Liver (tissue), 9 donors: ENCODE data around the gene ST6GALNAC3. TPM values are rescaled to one million over a fixed set of nuclear protein-coding genes. Genes with fewer than 3 reads are reported as not detected.
"Not testable (repeated sequence)": the region's sequence is repeated elsewhere in the genome, so short reads cannot be mapped to it uniquely, and the experiment has no call there.

ENCODE experiments used
- DNase-seq: peaks from one replicate; pipeline ENCODE4 v3.0.0-alpha.2; 2017; ENCODE audit warnings: low spot score
- H3K27ac ChIP-seq, 2 donors: one replicate each; pipeline ENCODE4 v1.7.0; 2013; ENCODE audit warnings: inconsistent platforms in 2 of 2, low read length in 2 of 2, control low read depth in 1 of 2, low read depth in 1 of 2, mild to moderate bottlenecking in 1 of 2
- H3K27me3 ChIP-seq, 4 donors: one replicate each; pipeline versions ENCODE4 v1.6.1 to v1.7.0; 2013; ENCODE audit warnings: low read length in 3 of 4, inconsistent platforms in 1 of 4, mild to moderate bottlenecking in 1 of 4, moderate library complexity in 1 of 4; ENCODE audit not compliant: control insufficient read depth in 4 of 4, insufficient read depth in 4 of 4
- H3K36me3 ChIP-seq, 4 donors: one replicate each; pipeline versions ENCODE4 v1.6.1 to v1.7.0; 2013; ENCODE audit warnings: low read length in 3 of 4, mild to moderate bottlenecking in 3 of 4, low read depth in 1 of 4, moderate library complexity in 1 of 4; ENCODE audit not compliant: control insufficient read depth in 4 of 4, insufficient read depth in 3 of 4
- H3K4me1 ChIP-seq, 4 donors: one replicate each; pipeline versions ENCODE4 v1.6.1 to v1.7.0; 2013; ENCODE audit warnings: low read length in 3 of 4, mild to moderate bottlenecking in 3 of 4, moderate library complexity in 1 of 4; ENCODE audit not compliant: control insufficient read depth in 4 of 4, insufficient read depth in 4 of 4
- H3K4me3 ChIP-seq, 3 donors: one replicate each; pipeline versions ENCODE4 v1.6.1 to v1.7.0; 2013; ENCODE audit warnings: low read length in 3 of 3, control low read depth in 1 of 3, low read depth in 1 of 3, mild to moderate bottlenecking in 1 of 3
- H3K9ac ChIP-seq, 2 donors: one replicate each; pipeline ENCODE4 v1.7.0; 2013; ENCODE audit warnings: low read length in 2 of 2, mild to moderate bottlenecking in 2 of 2, moderate library complexity in 2 of 2, control low read depth in 1 of 2, low read depth in 1 of 2
- H3K9me3 ChIP-seq, 4 donors: one replicate each; pipeline versions ENCODE4 v1.6.1 to v1.7.0; 2013; ENCODE audit warnings: low read length in 3 of 4; ENCODE audit not compliant: control insufficient read depth in 4 of 4
- EGR1 ChIP-seq, 2 donors: IDR thresholded peaks; 2 replicates each; pipeline ENCODE4 v1.6.1; 2016 to 2018; ENCODE audit warnings: antibody characterized with exemption in 2 of 2, low read depth in 2 of 2
- HNF4A ChIP-seq, 2 donors: conservative IDR thresholded peaks; 2 replicates each; pipeline ENCODE4 v1.6.1; 2016; ENCODE audit warnings: antibody characterized with exemption in 2 of 2, mild to moderate bottlenecking in 2 of 2
- HNF4G ChIP-seq: IDR thresholded peaks from 2 replicates; pipeline ENCODE4 v1.6.1; 2016; ENCODE audit warnings: antibody characterized with exemption
- JUND ChIP-seq, 2 donors: IDR thresholded peaks; 2 replicates each; pipeline ENCODE4 v1.6.1; 2016; ENCODE audit warnings: antibody characterized with exemption in 2 of 2
- TAF1 ChIP-seq: conservative IDR thresholded peaks from 2 replicates; pipeline ENCODE4 v1.6.1; 2016; ENCODE audit warnings: antibody characterized with exemption, mild to moderate bottlenecking
- YY1 ChIP-seq: IDR thresholded peaks from 2 replicates; pipeline ENCODE4 v1.6.1; 2016; ENCODE audit warnings: antibody characterized with exemption, mild to moderate bottlenecking
- WGBS: extraction: QIAGEN DNeasy Blood & Tissue Kit; methylation state at CpG from one replicate; pipeline ENCODE4 v1.1.7; 2013; 5-methylcytosine and 5-hydroxymethylcytosine counted together
- polyA plus RNA-seq, 2 donors: library from polyadenylated mRNA; stranded (reverse) in 1 of 2; unstranded in 1 of 2; fragments of 200-250 nt in 1 of 2; fragments of >200 nt in 1 of 2; fragmentation: Nextera tagmentation in 1 of 2; extraction: Ambion mirVana in 1 of 2; gene quantifications; one replicate each; pipeline versions ENCODE4 v1.2.1 to v1.2.3, GENCODE V29; 2013 to 2015
- total RNA-seq, 2 donors: library from RNA; depleted of rRNA; stranded (reverse); fragments of >200 nt; gene quantifications; one replicate each; pipeline ENCODE4 v1.2.3, GENCODE V29; 2014
- TF ChIP-seq, protein P1 (sequence below): IDR thresholded peaks from 2 replicates; pipeline ENCODE4 v1.6.1; 2016; ENCODE audit warnings: antibody characterized with exemption, mild to moderate bottlenecking
- donor health status: healthy.
- donor health status: healthy.
- donor health status: healthy.
- donor health status: healthy.
- donor health status: healthy.

The ST6GALNAC3 gene
- total and polyA plus RNA-seq, 4 donors: 1.2 to 5.0 (median 3.2) TPM

DNA sequence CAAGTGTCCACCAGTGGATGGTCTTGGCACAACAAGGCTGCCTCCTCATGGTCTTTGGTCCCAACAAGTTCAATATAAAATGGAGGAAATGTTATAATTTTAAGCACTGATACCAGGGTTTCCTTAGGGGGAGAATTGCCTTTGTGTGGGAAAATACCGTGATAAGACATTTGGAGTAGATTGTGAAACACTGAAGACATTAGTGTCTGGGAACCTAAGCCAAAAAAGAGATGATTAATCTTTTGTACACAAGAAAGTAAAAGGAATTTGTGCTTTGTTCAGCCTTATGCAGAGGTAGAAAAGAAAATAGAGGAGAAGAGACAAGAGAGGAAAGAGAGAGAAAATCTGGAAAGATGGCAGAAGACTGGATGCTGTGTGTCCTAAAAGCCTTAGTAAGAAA lies 36.1 kb downstream of the ST6GALNAC3 start:
- Histone ChIP-seq H3K36me3 (no peaks in the 10 kb centered on the region), H3K9me3 (no peaks in the 10 kb centered on the region), H3K9ac (no peak overlapping the region), H3K27me3 (no peaks in the 10 kb centered on the region), H3K4me1 (no peaks in the 10 kb centered on the region), H3K4me3 (no peak overlapping the region), H3K27ac (no peak overlapping the region)
- TF ChIP-seq, protein P1, sequence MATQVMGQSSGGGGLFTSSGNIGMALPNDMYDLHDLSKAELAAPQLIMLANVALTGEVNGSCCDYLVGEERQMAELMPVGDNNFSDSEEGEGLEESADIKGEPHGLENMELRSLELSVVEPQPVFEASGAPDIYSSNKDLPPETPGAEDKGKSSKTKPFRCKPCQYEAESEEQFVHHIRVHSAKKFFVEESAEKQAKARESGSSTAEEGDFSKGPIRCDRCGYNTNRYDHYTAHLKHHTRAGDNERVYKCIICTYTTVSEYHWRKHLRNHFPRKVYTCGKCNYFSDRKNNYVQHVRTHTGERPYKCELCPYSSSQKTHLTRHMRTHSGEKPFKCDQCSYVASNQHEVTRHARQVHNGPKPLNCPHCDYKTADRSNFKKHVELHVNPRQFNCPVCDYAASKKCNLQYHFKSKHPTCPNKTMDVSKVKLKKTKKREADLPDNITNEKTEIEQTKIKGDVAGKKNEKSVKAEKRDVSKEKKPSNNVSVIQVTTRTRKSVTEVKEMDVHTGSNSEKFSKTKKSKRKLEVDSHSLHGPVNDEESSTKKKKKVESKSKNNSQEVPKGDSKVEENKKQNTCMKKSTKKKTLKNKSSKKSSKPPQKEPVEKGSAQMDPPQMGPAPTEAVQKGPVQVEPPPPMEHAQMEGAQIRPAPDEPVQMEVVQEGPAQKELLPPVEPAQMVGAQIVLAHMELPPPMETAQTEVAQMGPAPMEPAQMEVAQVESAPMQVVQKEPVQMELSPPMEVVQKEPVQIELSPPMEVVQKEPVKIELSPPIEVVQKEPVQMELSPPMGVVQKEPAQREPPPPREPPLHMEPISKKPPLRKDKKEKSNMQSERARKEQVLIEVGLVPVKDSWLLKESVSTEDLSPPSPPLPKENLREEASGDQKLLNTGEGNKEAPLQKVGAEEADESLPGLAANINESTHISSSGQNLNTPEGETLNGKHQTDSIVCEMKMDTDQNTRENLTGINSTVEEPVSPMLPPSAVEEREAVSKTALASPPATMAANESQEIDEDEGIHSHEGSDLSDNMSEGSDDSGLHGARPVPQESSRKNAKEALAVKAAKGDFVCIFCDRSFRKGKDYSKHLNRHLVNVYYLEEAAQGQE: no peak
- 62% methylated on average over 1 of the region's 1 CpG for WGBS
- no peak for DNase-seq

- H3K9ac ChIP-seq, H3K36me3 ChIP-seq, H3K27ac ChIP-seq, DNase-seq, H3K27me3 ChIP-seq, H3K4me3 ChIP-seq, H3K9me3 ChIP-seq, H3K4me1 ChIP-seq: not testable (repeated sequence)
- 96% methylated on average over 30 of the region's 35 CpGs for WGBS
Observed at GRCh38 chr1:76112321-76112720, 37.8 kb downstream of the ST6GALNAC3 start.

DNA sequence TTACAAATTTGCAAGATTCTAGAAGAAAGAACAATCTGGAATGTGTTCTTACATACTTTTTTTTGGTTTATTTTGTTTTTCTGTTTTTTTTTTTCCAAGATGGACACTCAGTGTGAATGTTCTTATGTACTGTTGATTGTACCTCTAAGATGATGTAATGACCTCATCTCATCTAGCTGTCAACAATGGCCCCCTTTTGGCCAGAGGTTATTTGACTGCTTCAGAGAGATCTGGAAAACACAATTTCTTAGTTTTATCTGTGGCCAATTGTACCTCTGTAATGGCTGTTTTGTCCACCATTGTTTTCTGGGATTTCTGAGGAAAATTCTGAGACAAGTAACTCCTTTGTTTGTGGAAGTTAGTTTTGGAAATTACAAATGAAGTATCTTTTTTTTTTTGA lies 38.9 kb downstream of the ST6GALNAC3 start:
- H3K36me3 ChIP-seq: no peaks in the 10 kb centered on the region
- H3K27ac ChIP-seq: no peak overlapping the region
- no peaks in the 10 kb centered on the region for H3K9me3 ChIP-seq
- H3K27me3 ChIP-seq: no peaks in the 10 kb centered on the region
- H3K9ac ChIP-seq: no peak overlapping the region
- DNase-seq: no peak
- H3K4me3 ChIP-seq: no peak overlapping the region
- no peaks in the 10 kb centered on the region for H3K4me1 ChIP-seq
- no peak for TF ChIP-seq HNF4G

- no peak for TF ChIP-seq YY1
- TF ChIP-seq TAF1: no peak
- TF ChIP-seq JUND (IDR thresholded peaks at IDR 0.05): no peak
- TF ChIP-seq HNF4A (conservative IDR thresholded peaks at IDR 0.05): no peak
- TF ChIP-seq, protein P1: no peak
- no peak for TF ChIP-seq EGR1 (IDR thresholded peaks at IDR 0.05; ENCODE audit: low read depth in 2 of 2)
Observed at GRCh38 chr1:76115171-76115570, 40.6 kb downstream of the ST6GALNAC3 start.

More at GRCh38 chr1:76115171-76115570, 40.6 kb downstream of the ST6GALNAC3 start:
- Histone ChIP-seq H3K27ac (no peak overlapping the region), H3K4me3 (no peak overlapping the region), H3K36me3 (no peaks in the 10 kb centered on the region), H3K4me1 (no peaks in the 10 kb centered on the region), H3K9me3 (no peaks in the 10 kb centered on the region), H3K9ac (no peak overlapping the region), H3K27me3 (no peaks in the 10 kb centered on the region)
- 96% methylated on average over 2 of the region's 2 CpGs for WGBS
- DNase-seq: no peak
